ENCODE measurements around the gene TTC5.

Gene TTC5

GRCh38 chr14:20332431-20332787 is 26.7 kb upstream of the TTC5 start:
- Histone ChIP-seq H3K9me3 (ENCODE audit: control insufficient read depth, insufficient read depth, low read length) (no peaks in the 10 kb centered on the region), H3K27me3 (ENCODE audit: control insufficient read depth, low read length) (no peaks in the 10 kb centered on the region), H3K27ac (ENCODE audit: low read depth, low read length) (peak overlapping the region; percentile 83), H3K36me3 (ENCODE audit: control insufficient read depth, low read length) (peaks cover 49% of the 10 kb centered on the region), H3K4me1 (ENCODE audit: control insufficient read depth, low read length) (peaks cover 59% of the 10 kb centered on the region), H3F3A (ENCODE audit: control insufficient read depth, insufficient read depth) (peaks cover 35% of the 10 kb centered on the region), H3K79me2 (ENCODE audit: control insufficient read depth, low read length) (peaks cover 66% of the 10 kb centered on the region), H3K4me3 (ENCODE audit: low read length) (peak overlapping the region; percentile 97), H3K4me2 (ENCODE audit: low read length) (peak overlapping the region; percentile 98), H3K9me2 (replicated peaks; ENCODE audit: control insufficient read depth, low read length) (no peaks in the 10 kb centered on the region), H4K20me1 (ENCODE audit: control insufficient read depth, insufficient read depth, low read depth, low read length) (peaks cover 6% of the 10 kb centered on the region; the same call in 1 of the 2 replicates)
- TF ChIP-seq CTCF (IDR thresholded peaks at IDR 0.05; ENCODE audit: low read depth, low read length, poor library complexity, severe bottlenecking), result no peak
- no peak for TF ChIP-seq EZH2phosphoT487 (IDR thresholded peaks at IDR 0.05; ENCODE audit: borderline replicate concordance, low read length)

GRCh38 chr14:20331053-20331613 is 25.4 kb upstream of the TTC5 start:
- H3K36me3 ChIP-seq (ENCODE audit: control insufficient read depth, low read length), result peaks cover 62% of the 10 kb centered on the region
- peak overlapping the region; percentile 70 for H3K4me3 ChIP-seq (ENCODE audit: low read length)
- peaks cover 38% of the 10 kb centered on the region for H3F3A ChIP-seq (ENCODE audit: control insufficient read depth, insufficient read depth)
- H3K4me1 ChIP-seq (ENCODE audit: control insufficient read depth, low read length), result peaks cover 67% of the 10 kb centered on the region
- H3K9me3 ChIP-seq (ENCODE audit: control insufficient read depth, insufficient read depth, low read length), result no peaks in the 10 kb centered on the region
- peak overlapping the region; percentile 79 for H3K4me2 ChIP-seq (ENCODE audit: low read length)
- no peaks in the 10 kb centered on the region for H3K27me3 ChIP-seq (ENCODE audit: control insufficient read depth, low read length)
- peaks cover 79% of the 10 kb centered on the region for H3K79me2 ChIP-seq (ENCODE audit: control insufficient read depth, low read length)
- H3K27ac ChIP-seq (ENCODE audit: low read depth, low read length), result 0 out of 2 replicates have a peak overlapping the region, but pooled peaks have one; percentile 10
- no peaks in the 10 kb centered on the region for H3K9me2 ChIP-seq (replicated peaks; ENCODE audit: control insufficient read depth, low read length)
- TF ChIP-seq CTCF (IDR thresholded peaks at IDR 0.05; ENCODE audit: low read depth, low read length, poor library complexity, severe bottlenecking), result no peak
- TF ChIP-seq EZH2phosphoT487 (IDR thresholded peaks at IDR 0.05; ENCODE audit: borderline replicate concordance, low read length), result no peak
- peaks cover 16% of the 10 kb centered on the region; the same call in 1 of the 2 replicates for H4K20me1 ChIP-seq (ENCODE audit: control insufficient read depth, insufficient read depth, low read depth, low read length)

GRCh38 chr14:20329355-20329754 is 23.6 kb upstream of the TTC5 start:
- Histone ChIP-seq H3K9me2 (replicated peaks; ENCODE audit: control insufficient read depth, low read length) (no peaks in the 10 kb centered on the region), H3K4me1 (ENCODE audit: control insufficient read depth, low read length) (peaks cover 56% of the 10 kb centered on the region), H3F3A (ENCODE audit: control insufficient read depth, insufficient read depth) (peaks cover 41% of the 10 kb centered on the region), H3K27me3 (ENCODE audit: control insufficient read depth, low read length) (no peaks in the 10 kb centered on the region), H4K20me1 (ENCODE audit: control insufficient read depth, insufficient read depth, low read depth, low read length) (peaks cover 16% of the 10 kb centered on the region; the same call in 1 of the 2 replicates), H3K4me2 (ENCODE audit: low read length) (peak overlapping the region; percentile 79), H3K36me3 (ENCODE audit: control insufficient read depth, low read length) (peaks cover 77% of the 10 kb centered on the region), H3K27ac (ENCODE audit: low read depth, low read length) (peak overlapping the region; percentile 27), H3K4me3 (ENCODE audit: low read length) (no peak overlapping the region), H3K79me2 (ENCODE audit: control insufficient read depth, low read length) (peaks cover 92% of the 10 kb centered on the region), H3K9me3 (ENCODE audit: control insufficient read depth, insufficient read depth, low read length) (no peaks in the 10 kb centered on the region)
- TF ChIP-seq EZH2phosphoT487 (IDR thresholded peaks at IDR 0.05; ENCODE audit: borderline replicate concordance, low read length), result no peak
- no peak for TF ChIP-seq CTCF (IDR thresholded peaks at IDR 0.05; ENCODE audit: low read depth, low read length, poor library complexity, severe bottlenecking)

Measured in DOHH2 (cell line).